ENCODE results near the gene ARIH1.
A peak's percentile ranks its signal among the peaks of the same experiment; 100 is the strongest.
"Not testable (repeated sequence)": the region's sequence is repeated elsewhere in the genome, so short reads cannot be mapped to it uniquely, and the experiment has no call there.

ARIH1 gene

GRCh38 chr15:72616491-72617210 lies 142.5 kb downstream of the ARIH1 start:
- no peak overlapping the region for H3K27ac Mint-ChIP-seq
- no peak overlapping the region for H3K4me3 Mint-ChIP-seq
- H3K36me3 Mint-ChIP-seq (ENCODE audit: low read depth) = no peaks in the 10 kb centered on the region
- no peak for DNase-seq
- H3K9me3 Mint-ChIP-seq = no peaks in the 10 kb centered on the region
- peaks cover 3% of the 10 kb centered on the region for H3K4me1 Mint-ChIP-seq (ENCODE audit: low read depth)
- H3K27me3 Mint-ChIP-seq = no peaks in the 10 kb centered on the region

GRCh38 chr15:72623854-72624253 lies 149.7 kb downstream of the ARIH1 start:
- not testable (repeated sequence) for H3K36me3 Mint-ChIP-seq (ENCODE audit: low read depth); H3K4me1 Mint-ChIP-seq (ENCODE audit: low read depth); H3K27ac Mint-ChIP-seq; H3K27me3 Mint-ChIP-seq; H3K4me3 Mint-ChIP-seq; DNase-seq; H3K9me3 Mint-ChIP-seq

- H3K9me3 Mint-ChIP-seq; H3K27ac Mint-ChIP-seq; DNase-seq; H3K36me3 Mint-ChIP-seq (ENCODE audit: low read depth); H3K27me3 Mint-ChIP-seq; H3K4me1 Mint-ChIP-seq (ENCODE audit: low read depth); H3K4me3 Mint-ChIP-seq: not testable (repeated sequence)
Measured at GRCh38 chr15:72626153-72626552, 152.0 kb downstream of the ARIH1 start.

- H3K9me3 Mint-ChIP-seq; H3K36me3 Mint-ChIP-seq (ENCODE audit: low read depth); H3K27ac Mint-ChIP-seq; H3K4me1 Mint-ChIP-seq (ENCODE audit: low read depth); DNase-seq; H3K4me3 Mint-ChIP-seq; H3K27me3 Mint-ChIP-seq: not testable (repeated sequence)
Measured at GRCh38 chr15:72628249-72629067, 154.3 kb downstream of the ARIH1 start.

GRCh38 chr15:72629068-72629570 lies 155.0 kb downstream of the ARIH1 start:
- H3K27me3 Mint-ChIP-seq; H3K27ac Mint-ChIP-seq; H3K4me3 Mint-ChIP-seq; DNase-seq; H3K9me3 Mint-ChIP-seq; H3K4me1 Mint-ChIP-seq (ENCODE audit: low read depth); H3K36me3 Mint-ChIP-seq (ENCODE audit: low read depth): not testable (repeated sequence)

GRCh38 chr15:72636519-72637282 lies 162.6 kb downstream of the ARIH1 start:
- not testable (repeated sequence) for H3K27ac Mint-ChIP-seq; H3K36me3 Mint-ChIP-seq (ENCODE audit: low read depth)

GRCh38 chr15:72639759-72640483 lies 165.8 kb downstream of the ARIH1 start:
- H3K27ac Mint-ChIP-seq; DNase-seq; H3K36me3 Mint-ChIP-seq (ENCODE audit: low read depth); H3K4me3 Mint-ChIP-seq; H3K27me3 Mint-ChIP-seq; H3K9me3 Mint-ChIP-seq; H3K4me1 Mint-ChIP-seq (ENCODE audit: low read depth): not testable (repeated sequence)

More at GRCh38 chr15:72636519-72637282, 162.6 kb downstream of the ARIH1 start:
- H3K9me3 Mint-ChIP-seq; H3K4me3 Mint-ChIP-seq; H3K4me1 Mint-ChIP-seq (ENCODE audit: low read depth); H3K27me3 Mint-ChIP-seq: not testable (repeated sequence)
- DNase-seq = peak; percentile 64

GRCh38 chr15:72642271-72642670 lies 168.1 kb downstream of the ARIH1 start:
- not testable (repeated sequence) for H3K4me3 Mint-ChIP-seq; H3K9me3 Mint-ChIP-seq; H3K4me1 Mint-ChIP-seq (ENCODE audit: low read depth); H3K27me3 Mint-ChIP-seq; H3K27ac Mint-ChIP-seq; H3K36me3 Mint-ChIP-seq (ENCODE audit: low read depth); DNase-seq

- H3K9me3 Mint-ChIP-seq = not testable (repeated sequence)
Measured at GRCh38 chr15:72648631-72649253, 174.6 kb downstream of the ARIH1 start.

More at GRCh38 chr15:72648631-72649253, 174.6 kb downstream of the ARIH1 start:
- H3K36me3 Mint-ChIP-seq (ENCODE audit: low read depth); H3K27ac Mint-ChIP-seq; H3K4me3 Mint-ChIP-seq; H3K27me3 Mint-ChIP-seq; H3K4me1 Mint-ChIP-seq (ENCODE audit: low read depth); DNase-seq: not testable (repeated sequence)
